H7 (cell line): ENCODE data around the gene BCL10. TPM values are rescaled to one million over a fixed set of nuclear protein-coding genes. Genes with fewer than 3 reads are reported as not detected.
A peak's percentile ranks its signal among the peaks of the same experiment; 100 is the strongest.

Experiments
- DNase-seq: peaks from one replicate; pipeline ENCODE4 v3.0.0; 2012
- H3K27me3 ChIP-seq: 2 replicates; pipeline ENCODE4 v1.6.0; 2011; ENCODE audit warnings: mild to moderate bottlenecking, low read length; ENCODE audit not compliant: control insufficient read depth, insufficient read depth
- H3K36me3 ChIP-seq: replicated peaks from 2 replicates; pipeline ENCODE4 v1.5.1; 2011; ENCODE audit warnings: low read length; ENCODE audit not compliant: control insufficient read depth, insufficient read depth
- H3K4me3 ChIP-seq: 2 replicates; pipeline ENCODE4 v1.5.1; 2011; ENCODE audit warnings: low read depth, mild to moderate bottlenecking, control low read depth, low read length, moderate library complexity; ENCODE audit not compliant: insufficient read depth
- total RNA-seq: library from RNA; depleted of rRNA; stranded (reverse); fragments of >200 nt; shearing (Covaris generic); gene quantifications from 2 replicates; pipeline ENCODE4 v1.2.3, GENCODE V29; 2014; rRNA removed

BCL10 gene
- 23.0 and 26.3 TPM in 2 replicates for total RNA-seq

- H3K27me3 ChIP-seq = no peaks in the 10 kb centered on the region
- H3K36me3 ChIP-seq = no peaks in the 10 kb centered on the region
- peak; percentile 97 for DNase-seq
- H3K4me3 ChIP-seq = peak within 1 kb of the TSS; percentile 63
Observed at GRCh38 chr1:85276215-85276977, at the start of gene BCL10. Gene BCL10, minus strand, starts transcription at chr1:85276632. Its CDS starts 280 bp downstream, at chr1:85276352.

GRCh38 chr1:85325920-85326319 lies 49.5 kb upstream of the BCL10 start:
- Histone ChIP-seq H3K36me3 (no peaks in the 10 kb centered on the region), H3K4me3 (no peak overlapping the region), H3K27me3 (no peaks in the 10 kb centered on the region)
- DNase-seq = no peak

- DNase-seq = no peak
- Histone ChIP-seq H3K4me3 (no peak overlapping the region), H3K36me3 (no peaks in the 10 kb centered on the region), H3K27me3 (no peaks in the 10 kb centered on the region)
Observed at GRCh38 chr1:85323770-85324169, 47.3 kb upstream of the BCL10 start.

GRCh38 chr1:85322655-85323054 lies 46.2 kb upstream of the BCL10 start:
- no peak for DNase-seq
- no peak overlapping the region for H3K4me3 ChIP-seq
- no peaks in the 10 kb centered on the region for H3K27me3 ChIP-seq
- H3K36me3 ChIP-seq = no peaks in the 10 kb centered on the region

- no peak overlapping the region for H3K4me3 ChIP-seq
- no peak for DNase-seq
Observed at GRCh38 chr1:85321237-85321964, 45.0 kb upstream of the BCL10 start.

GRCh38 chr1:85320371-85321131 lies 44.1 kb upstream of the BCL10 start:
- Histone ChIP-seq H3K27me3 (no peaks in the 10 kb centered on the region), H3K4me3 (no peak overlapping the region), H3K36me3 (no peaks in the 10 kb centered on the region)
- no peak for DNase-seq

More at GRCh38 chr1:85321237-85321964, 45.0 kb upstream of the BCL10 start:
- no peaks in the 10 kb centered on the region for H3K27me3 ChIP-seq
- no peaks in the 10 kb centered on the region for H3K36me3 ChIP-seq

GRCh38 chr1:85319931-85320330 lies 43.5 kb upstream of the BCL10 start:
- DNase-seq = no peak
- Histone ChIP-seq H3K27me3 (no peaks in the 10 kb centered on the region), H3K4me3 (no peak overlapping the region), H3K36me3 (no peaks in the 10 kb centered on the region)

- no peak for DNase-seq
- Histone ChIP-seq H3K4me3 (no peak overlapping the region), H3K27me3 (no peaks in the 10 kb centered on the region), H3K36me3 (no peaks in the 10 kb centered on the region)
Observed at GRCh38 chr1:85319491-85319890, 43.1 kb upstream of the BCL10 start.

GRCh38 chr1:85318217-85318616 lies 41.8 kb upstream of the BCL10 start:
- no peak for DNase-seq
- no peaks in the 10 kb centered on the region for H3K36me3 ChIP-seq
- no peaks in the 10 kb centered on the region for H3K27me3 ChIP-seq
- no peak overlapping the region for H3K4me3 ChIP-seq

GRCh38 chr1:85317560-85317959 lies 41.1 kb upstream of the BCL10 start:
- DNase-seq = no peak
- Histone ChIP-seq H3K27me3 (no peaks in the 10 kb centered on the region), H3K4me3 (no peak overlapping the region), H3K36me3 (no peaks in the 10 kb centered on the region)

- H3K4me3 ChIP-seq = no peak overlapping the region
- DNase-seq = no peak
- H3K27me3 ChIP-seq = no peaks in the 10 kb centered on the region
- H3K36me3 ChIP-seq = no peaks in the 10 kb centered on the region
Observed at GRCh38 chr1:85316321-85316720, 39.9 kb upstream of the BCL10 start.

GRCh38 chr1:85315789-85316188 lies 39.4 kb upstream of the BCL10 start:
- no peak overlapping the region for H3K4me3 ChIP-seq
- H3K36me3 ChIP-seq = no peaks in the 10 kb centered on the region
- no peak for DNase-seq
- no peaks in the 10 kb centered on the region for H3K27me3 ChIP-seq

GRCh38 chr1:85314726-85315125 lies 38.3 kb upstream of the BCL10 start:
- Histone ChIP-seq H3K36me3 (no peaks in the 10 kb centered on the region), H3K27me3 (no peaks in the 10 kb centered on the region), H3K4me3 (no peak overlapping the region)
- no peak for DNase-seq

- H3K27me3 ChIP-seq = no peaks in the 10 kb centered on the region
- no peak for DNase-seq
- no peaks in the 10 kb centered on the region for H3K36me3 ChIP-seq
- H3K4me3 ChIP-seq = no peak overlapping the region
Observed at GRCh38 chr1:85313888-85314696, 37.7 kb upstream of the BCL10 start.
